NCI-H446 (cell line): ENCODE measurements around the gene CTSA.

Experiments used
- DNase-seq, 2 experiments: peaks; one replicate each; lab custom pipeline; 2025; lab: John Stamatoyannopoulos, UW

Gene CTSA

GRCh38 chr20:45940469-45940868 lies 49.3 kb downstream of the CTSA start:
- DNase-seq: no peak

GRCh38 chr20:45943613-45944012 lies 52.5 kb downstream of the CTSA start:
- DNase-seq: no peak

DNA sequence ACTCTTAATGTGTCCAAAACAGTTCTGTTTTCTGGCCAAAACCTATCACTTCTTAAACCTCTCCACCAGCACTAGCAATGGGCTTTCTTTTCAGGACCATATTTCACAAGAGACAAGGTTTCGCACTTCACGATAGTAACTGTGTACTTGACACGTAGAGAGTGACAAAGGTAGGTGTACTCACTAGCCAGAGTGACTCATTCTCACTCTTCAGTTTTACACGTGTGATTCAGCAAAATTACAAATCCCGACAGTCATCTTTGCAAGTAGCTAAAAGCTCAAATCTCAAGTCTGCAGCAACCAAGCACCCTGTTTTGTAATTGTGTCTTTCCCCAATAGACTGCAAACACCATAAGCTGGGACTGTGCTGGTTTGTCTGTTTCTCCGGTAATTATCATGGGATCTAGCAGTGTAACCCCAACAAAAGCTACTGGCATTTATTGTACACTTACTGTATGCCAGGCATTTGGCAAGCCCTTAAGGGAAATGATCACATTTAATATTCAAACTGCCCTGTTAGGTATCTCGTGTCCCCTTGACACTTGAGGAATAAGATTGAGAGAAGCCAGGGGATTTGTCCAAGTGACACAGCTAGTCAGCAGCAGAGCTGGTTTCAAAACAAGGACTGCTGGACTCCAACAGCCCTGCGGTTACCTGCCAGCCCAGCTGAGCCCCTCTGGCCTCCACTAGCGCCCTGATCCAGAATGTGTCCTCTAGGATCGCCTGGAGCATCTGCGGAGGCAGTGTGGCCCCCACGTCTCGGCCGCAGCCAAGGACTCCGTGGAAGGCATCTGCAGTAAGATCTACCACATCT lies 53.2 kb downstream of the CTSA start:
- no peak for DNase-seq

- no peak for DNase-seq
These were observed 54.0 kb downstream of the CTSA start for GRCh38 chr20:45944965-45945677.

- DNase-seq: no peak
These were observed 54.6 kb downstream of the CTSA start for GRCh38 chr20:45945678-45946148.

GRCh38 chr20:45946149-45946970 lies 55.2 kb downstream of the CTSA start:
- DNase-seq: no peak

GRCh38 chr20:45947110-45947866 lies 56.2 kb downstream of the CTSA start:
- DNase-seq: no peak

- DNase-seq: no peak
These were observed 57.2 kb downstream of the CTSA start for GRCh38 chr20:45948261-45948733.
